Measurements from ENCODE around the gene EFEMP1.

EFEMP1 gene

DNA sequence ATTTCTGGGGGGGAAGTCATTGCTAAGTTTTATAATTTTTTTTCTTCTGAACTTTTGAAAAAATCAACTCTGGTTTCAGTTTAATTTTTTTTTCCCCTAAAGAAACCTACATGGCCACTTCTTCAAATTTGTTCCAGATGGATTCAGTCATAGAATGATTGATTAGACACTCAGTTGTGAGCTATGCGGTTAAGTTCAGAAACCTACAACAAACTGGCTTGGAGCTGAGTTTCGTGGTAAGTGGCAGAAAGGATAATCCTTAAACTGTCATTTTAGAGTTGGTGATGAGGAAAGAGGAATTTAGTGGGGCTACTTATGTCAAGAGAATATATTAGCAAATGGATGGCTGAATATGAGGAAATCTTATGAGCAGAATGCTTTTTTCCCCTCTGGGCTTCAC is 23.7 kb downstream of the EFEMP1 start:
- no peak for DNase-seq (ENCODE audit: extremely low read depth in 1 of 2, low read depth in 1 of 2)

DNA sequence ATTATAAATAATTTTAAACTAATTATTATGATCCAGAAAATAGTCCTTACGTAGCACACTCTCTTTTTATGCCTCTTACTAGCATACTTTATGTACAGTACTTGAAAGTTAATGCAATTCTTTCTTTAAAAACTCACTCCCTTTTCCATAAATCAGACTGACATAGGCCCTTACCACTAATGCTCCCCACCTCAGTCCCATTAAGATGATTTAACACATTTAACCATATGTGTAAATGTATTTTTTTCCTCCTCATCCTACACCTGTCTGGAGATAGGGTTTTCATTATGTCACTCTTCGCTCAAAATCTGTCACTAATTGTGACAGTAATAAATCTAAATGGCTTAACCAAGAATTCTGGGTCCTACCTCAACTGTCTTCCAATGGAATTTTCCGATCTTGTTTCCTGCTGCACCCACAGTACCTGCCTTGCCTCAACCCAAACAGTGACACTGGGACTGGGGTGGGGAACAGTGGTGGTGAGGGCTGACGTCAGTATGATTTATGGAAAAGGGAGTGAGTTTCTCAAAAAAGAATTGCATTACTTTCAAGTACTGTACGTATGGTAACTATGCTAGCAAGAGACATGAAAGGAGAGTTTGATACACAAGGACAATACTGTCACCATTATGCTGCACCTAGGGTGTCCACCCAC is 25.1 kb downstream of the EFEMP1 start:
- DNase-seq (ENCODE audit: extremely low read depth in 1 of 2, low read depth in 1 of 2), result no peak

DNA sequence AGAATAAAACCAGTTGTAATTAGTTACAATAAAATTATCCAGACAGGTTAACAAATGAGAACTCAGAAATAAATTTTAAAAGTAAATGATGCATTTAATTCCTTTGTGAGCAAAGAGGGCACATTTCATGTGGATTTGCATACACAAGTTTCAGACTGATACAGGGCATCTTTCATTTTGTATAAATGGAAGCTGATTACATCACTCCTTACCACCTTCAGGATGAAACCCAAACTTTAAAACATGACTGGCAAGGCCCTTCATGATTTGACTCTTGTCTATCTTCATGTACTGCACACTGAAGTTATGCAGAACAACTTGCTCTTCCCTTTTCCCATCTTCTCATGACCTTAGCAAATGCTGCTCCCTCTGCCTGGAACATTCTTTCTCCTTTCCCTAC is 26.9 kb downstream of the EFEMP1 start:
- no peak for DNase-seq (ENCODE audit: extremely low read depth in 1 of 2, low read depth in 1 of 2)

DNA sequence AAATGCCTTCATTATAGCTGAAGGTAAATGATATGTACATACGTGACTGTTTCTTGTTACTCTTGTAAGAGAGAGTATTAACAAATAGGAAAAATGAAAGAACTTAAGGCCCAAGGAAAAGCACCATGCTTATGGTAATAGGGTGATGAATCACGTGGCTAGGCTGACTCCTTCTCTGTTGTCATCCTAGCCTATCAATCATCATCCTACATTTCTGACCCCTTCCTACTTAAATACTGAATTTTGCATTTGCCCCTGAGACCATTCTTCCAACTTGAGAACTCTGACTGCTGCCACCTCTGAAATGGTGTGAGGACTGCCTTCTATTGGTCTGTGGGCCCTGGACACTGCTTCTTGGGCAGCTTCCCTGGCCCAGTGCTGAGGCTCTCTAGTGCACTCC is 28.9 kb downstream of the EFEMP1 start:
- no peak for DNase-seq (ENCODE audit: extremely low read depth in 1 of 2, low read depth in 1 of 2)

DNA sequence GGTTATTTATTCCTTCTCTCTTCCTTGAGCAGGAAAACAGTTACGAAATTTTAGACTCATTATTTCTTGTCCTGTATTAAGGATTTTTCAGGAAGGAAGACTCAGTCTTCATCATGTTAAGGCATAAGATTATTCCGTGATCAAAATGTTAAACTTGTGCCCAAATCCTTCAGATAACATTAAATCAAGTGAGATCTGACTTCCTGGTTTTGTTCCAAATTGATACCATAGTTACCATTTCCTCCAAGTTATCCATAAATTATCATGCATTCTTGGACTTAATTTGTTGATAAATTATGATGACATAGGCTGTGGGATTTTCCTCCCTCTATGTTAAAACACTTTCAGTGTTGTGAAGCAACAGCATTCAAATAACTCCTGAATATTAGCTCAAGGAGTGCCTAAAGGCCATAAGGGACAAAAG is 31.9 kb downstream of the EFEMP1 start:
- no peak for DNase-seq (ENCODE audit: extremely low read depth in 1 of 2, low read depth in 1 of 2)

DNA sequence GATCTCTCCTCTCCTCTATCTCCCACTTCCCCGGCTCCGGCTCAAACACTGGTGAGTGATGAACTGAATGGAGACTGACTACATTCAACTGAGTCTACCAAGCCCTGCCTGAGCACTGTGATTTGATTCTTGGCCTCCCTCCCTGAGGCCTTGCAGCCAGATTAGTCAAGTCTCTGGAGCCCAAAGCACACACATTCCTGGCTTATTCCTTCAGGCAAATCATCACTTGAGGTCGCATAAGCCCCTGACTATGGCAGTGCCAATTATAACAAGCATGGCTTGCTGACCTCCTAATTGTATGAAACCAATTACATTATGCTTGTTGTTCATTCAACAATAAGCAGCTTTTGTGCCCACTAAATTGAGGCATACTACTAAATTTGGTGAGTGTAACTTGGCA is 34.6 kb downstream of the EFEMP1 start:
- no peak for DNase-seq (ENCODE audit: extremely low read depth in 1 of 2, low read depth in 1 of 2)

DNA sequence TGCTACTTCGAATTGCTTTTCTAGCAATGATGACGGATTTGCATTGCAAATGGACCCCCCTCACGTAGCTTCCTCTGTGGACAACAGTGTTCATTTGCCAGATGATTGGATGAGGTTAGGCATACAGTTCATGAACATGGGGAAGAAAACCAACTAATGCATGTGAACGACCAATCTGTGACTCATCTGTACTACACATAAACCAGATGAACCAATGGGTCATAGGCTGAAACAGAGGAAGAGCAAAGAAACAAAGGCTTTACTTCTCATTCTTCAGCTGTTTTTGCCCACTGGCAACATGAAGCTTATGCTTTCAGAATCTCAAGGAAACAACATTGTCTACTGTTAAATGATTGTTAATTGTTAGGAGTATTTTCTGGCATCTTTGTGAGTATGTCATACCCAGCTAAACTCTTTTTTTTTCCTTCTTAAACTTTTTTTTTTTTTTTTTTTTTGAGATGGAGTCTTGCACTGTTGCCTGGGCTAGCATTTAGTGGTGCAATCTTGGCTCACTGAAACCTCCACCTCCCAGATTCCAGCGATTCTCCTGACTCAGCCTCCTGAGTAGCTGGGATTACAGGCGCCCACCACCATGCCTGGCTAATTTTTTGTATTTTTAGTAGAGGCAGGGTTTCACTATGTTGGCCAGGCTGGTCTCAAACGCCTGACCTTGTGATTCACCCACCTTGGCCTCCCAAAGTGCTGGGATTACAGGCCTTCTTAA is 35.5 kb downstream of the EFEMP1 start:
- DNase-seq (ENCODE audit: extremely low read depth in 1 of 2, low read depth in 1 of 2), result no peak

DNA sequence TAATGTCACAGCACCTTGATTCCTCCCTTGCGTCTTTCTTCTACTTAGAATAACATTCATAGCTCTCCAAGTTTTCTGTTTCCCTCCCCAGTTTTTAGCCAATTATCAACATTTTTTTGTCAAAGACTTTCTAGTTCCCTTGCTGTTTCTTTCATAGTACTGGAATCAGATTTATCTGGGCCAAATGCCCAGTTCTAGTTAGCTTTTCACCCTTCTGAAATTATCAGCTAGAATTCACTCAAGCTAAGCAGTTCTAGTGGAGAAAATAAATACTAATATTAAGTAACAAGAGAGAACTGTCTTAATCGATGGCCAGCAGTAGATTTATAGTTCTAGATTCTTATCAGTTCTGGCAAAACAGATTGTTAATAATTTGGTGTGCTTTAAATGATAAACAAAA is 36.2 kb downstream of the EFEMP1 start:
- DNase-seq (ENCODE audit: extremely low read depth in 1 of 2, low read depth in 1 of 2), result no peak

DNA sequence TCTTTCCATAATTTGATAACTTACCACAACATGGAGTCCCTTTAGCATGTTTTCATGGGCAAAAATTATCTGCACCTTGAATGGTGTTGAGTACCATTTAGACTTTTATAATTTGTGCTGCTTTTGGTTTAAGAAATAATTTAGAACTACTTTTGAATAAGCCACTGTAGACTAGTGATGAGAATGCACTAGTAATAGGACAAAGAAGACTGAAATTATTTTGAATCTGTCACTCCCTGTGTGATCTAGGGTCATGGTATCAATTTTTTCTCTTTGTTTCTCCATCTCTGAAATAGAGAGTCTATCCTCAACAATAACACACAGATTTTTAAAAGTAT is 37.7 kb downstream of the EFEMP1 start:
- DNase-seq (ENCODE audit: extremely low read depth in 1 of 2, low read depth in 1 of 2), result no peak

DNA sequence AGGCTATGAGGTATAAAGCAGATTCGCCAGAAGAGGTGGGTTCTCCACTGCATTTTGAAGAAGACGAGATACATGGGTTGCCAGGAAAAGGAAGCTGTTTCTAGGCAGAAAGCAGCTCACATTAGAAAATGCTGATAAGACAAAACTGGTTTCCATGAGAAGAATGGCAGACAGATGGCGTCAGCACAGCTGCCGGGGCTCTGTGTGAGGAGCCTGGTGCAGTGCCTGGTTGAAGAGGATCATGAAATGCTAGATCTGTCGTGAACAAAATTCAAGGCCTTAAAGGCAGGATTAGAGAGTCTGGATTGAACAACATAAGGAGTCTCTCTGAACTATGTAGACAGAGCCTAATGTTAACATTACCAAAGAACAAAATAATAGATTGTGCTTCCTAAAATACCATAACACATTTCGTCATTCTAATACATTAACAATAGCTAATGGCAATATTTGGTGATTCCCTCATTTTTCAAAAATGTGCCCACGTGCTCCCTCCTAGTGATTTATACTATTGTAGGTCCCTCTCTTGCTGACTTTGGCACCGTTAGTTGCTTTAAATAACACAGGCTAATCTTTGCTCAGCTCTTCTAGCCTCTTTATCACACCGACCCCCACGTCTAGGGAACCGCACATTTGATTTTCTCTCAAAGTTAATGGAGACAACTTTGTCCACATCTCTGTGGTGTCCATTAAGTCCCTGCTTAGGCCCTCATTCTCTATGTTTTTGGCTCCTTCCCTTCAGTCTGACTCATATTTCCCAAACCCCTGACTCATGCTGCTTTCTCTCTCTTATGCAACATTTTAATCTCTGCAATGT is 38.2 kb downstream of the EFEMP1 start:
- DNase-seq (ENCODE audit: extremely low read depth in 1 of 2, low read depth in 1 of 2), result no peak

DNA sequence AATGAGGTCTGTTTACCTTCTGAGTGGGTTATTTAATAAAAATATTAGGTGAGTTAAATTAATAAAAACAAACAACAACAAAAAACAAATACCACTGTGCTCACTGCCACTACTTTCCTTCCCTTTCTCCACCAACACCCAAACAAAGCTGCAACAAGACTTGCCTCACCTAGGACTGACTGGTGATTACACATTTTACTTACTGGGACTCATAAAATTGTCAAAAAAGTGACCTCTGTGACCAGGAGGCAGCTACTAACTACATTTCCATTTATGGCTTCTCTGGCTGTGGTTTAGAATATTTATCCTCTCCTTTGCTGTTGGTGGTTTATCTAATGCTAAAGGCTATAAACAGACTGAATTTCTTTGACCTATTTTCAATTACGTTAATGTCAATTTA is 39.8 kb downstream of the EFEMP1 start:
- no peak for DNase-seq (ENCODE audit: extremely low read depth in 1 of 2, low read depth in 1 of 2)

DNA sequence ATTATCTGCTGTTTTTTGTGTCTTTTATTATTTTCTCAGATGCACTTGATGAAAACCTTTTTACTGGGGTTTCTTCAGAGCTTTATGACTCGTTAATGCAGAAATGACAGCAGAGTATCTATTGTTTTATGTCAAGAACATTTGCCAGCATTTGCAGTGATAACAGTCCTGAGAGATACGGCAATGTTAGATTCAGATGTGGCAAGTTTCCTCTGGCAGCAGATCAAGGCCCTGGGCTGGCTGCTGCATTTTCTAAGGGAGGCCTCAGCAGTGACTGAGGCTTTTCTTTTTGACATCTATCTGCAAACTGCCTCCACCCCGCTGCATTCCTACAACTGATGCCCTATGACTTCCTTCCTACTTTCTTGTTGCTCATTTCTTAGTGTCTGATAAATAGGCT is 40.2 kb downstream of the EFEMP1 start:
- no peak for DNase-seq (ENCODE audit: extremely low read depth in 1 of 2, low read depth in 1 of 2)

DNA sequence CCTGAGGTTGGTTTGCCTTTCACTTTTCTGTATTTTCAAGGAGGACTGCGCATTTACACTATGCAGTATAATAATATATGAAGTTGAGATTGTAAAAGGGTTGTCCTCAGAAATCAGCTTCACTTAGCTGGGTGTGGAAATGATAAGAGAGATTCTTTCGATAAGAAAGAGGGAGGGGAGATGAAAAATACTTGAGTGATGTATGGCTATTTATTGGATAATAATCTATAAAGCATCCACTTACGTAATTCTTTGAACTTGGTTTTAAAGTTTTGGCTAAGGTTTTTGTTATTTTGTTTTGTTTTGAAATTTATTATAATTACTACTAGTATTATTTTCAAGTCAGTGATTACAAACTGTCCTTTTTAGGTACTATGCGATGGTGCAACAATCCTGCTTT is 40.6 kb downstream of the EFEMP1 start:
- DNase-seq (ENCODE audit: extremely low read depth in 1 of 2, low read depth in 1 of 2), result no peak

DNA sequence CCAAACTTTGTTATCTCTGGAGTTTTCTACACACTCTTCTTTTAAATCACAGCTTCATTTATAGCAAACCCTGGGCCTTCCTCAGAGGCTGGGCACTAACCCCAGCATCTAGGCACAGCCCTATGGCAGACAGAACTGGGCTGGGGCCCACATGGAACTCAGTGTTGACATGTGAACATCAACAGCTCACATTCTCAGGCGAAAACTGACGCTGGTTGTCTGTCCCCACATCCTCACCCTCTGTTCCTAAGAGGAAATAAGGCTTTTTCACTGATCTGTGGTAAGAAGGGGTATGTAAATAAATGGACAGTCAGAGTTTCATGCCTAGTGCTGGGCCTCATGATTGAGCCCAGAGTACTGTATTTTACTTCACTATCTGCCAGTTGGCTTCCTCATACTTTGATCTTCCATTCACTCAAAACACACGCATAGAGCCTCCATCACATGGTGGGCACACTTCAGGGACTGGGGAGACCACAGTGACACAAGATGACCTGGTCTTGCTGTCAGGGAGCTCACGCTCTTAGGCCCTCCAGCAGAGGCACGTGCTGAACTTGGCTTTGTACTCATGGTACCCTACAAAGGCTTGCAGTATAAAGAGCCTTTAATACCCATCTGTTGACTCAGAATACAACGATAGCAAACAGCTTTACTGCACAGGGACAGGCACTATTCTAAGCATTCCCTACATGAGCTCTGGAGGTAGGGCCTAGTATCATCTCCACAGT is 43.0 kb downstream of the EFEMP1 start:
- no peak for DNase-seq (ENCODE audit: extremely low read depth in 1 of 2, low read depth in 1 of 2)

DNA sequence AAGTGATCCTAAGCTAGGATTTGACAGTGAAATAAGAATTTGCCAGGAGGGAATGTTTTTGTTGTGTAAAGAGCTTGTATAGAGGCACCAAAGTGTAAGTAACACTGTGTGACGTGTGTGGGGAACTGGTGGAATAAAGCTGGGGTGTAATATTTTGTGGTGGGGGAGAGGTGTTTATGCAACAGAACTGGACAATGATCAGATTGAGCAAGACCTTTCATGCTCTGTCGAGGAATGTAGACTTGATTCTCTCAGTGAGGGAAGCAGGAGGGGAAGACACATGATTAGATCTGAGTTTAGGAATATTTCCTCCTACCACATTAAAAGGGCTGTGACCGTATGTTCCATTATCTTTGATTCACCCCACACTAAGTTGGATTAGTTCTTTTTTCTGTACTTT is 43.6 kb downstream of the EFEMP1 start:
- no peak for DNase-seq (ENCODE audit: extremely low read depth in 1 of 2, low read depth in 1 of 2)

DNA sequence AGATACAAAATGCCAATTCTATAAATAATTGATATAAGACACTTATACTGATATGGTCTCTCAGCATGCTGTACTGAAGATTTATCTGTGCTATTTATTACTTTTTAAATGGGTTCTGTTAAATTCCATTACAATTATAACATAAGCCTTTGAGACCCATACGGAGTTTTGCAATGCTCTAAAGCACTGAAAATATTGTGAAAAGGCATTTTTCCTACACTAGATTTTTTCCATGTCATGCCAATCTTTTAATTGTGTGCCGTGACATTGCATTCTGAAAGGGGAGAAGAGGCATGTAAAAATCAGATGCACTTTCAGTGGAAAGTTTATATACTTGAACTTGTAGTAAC is 46.5 kb downstream of the EFEMP1 start:
- DNase-seq (ENCODE audit: extremely low read depth in 1 of 2, low read depth in 1 of 2), result no peak

DNA sequence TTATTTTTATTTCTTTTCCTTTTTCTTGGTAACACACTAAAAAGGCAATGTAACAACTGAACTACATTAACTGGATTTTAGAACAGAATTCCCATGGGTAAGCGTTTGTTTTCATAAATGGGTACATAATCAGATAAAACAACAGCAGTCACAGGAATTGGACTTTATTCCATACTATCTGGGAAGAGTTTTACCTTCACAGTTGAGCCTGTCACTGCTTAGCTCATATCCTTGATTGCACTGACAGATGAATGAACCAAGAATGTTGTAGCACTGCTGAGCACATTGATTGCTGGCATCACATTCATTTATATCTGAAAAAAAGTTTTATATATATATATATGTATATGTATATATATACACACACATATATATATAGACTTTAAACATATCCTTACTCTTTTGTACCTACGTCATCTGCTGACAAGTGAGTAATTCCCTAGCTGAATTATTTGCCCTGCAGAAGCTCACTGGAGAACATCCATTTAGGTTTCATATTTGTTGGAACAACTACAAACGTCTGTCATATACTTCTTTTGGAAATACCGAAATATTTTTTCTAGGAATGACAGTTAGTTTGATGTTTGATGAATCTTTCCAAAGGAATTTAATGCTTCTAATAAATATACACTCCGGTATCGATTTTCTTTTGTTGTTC is 47.0 kb downstream of the EFEMP1 start:
- DNase-seq (ENCODE audit: extremely low read depth in 1 of 2, low read depth in 1 of 2), result no peak

DNA sequence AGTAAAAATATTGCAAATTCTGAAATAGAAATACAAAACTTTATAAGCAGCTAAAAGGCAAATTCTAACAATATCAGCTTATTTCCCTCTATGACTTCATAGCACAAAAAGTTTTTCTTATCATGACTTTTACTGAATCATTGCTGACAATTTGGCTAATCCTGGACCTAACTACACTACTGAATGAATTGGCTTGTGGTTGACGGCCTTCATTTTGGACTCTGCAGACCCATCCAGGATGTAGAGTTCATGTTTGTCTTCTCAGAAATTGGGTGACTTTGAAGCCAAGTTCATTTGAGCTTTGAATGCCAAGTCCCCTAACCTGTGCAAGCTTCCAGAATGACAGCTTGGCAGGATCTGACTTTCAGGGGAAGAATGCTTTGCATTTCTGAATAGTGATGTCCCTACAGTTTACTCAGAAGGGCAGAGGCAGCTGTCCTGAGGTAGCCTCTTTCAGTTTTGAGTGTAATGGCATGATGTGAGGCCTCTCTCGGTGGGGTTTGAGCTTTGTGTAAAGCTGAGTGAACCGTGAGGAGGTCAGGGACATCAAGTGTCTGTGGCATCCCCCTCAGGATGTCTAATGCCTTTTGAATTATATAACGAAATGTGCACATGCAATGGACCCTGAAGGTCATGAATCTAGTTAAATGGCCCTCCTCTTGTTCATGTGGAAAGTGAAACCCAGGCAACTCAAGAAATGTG is 48.0 kb downstream of the EFEMP1 start:
- DNase-seq (ENCODE audit: extremely low read depth in 1 of 2, low read depth in 1 of 2), result no peak

DNA sequence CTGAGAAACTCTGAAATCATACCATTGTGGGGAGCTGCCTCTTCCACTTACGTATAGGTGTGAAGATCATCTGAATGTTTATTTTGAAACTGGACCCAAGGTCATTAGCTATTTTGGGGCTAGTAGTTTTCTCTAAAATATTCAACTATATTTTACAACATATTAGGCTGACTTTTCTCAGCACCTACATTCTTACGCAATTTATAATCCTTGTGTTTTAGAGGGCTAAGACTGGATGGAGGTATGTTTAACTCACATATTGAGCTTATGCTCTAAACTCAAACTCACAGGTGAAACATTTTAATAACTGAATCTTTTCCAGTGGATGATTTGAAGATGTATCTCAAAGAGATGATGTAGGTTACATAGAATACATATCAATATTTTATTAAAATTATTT is 49.2 kb downstream of the EFEMP1 start:
- no peak for DNase-seq (ENCODE audit: extremely low read depth in 1 of 2, low read depth in 1 of 2)

DNA sequence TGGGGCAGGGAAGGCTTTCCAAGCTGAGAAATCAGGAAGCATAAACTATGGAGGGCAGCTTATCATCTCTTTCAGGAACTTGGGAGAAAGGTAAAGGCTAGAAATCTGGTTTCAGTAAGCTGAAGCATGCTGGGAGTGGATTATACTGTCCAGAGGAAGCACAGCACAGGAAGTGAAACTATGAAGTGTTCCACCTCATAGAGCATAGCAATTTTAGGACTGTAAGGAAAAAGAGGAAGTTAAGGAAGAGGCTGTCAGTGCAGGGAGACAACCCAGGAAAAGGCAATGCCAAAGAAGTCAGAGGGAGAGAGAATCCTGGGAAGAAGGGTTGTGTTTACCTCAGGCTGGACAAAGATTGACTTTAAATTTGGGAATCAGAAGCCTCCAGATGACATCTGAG is 51.9 kb downstream of the EFEMP1 start:
- DNase-seq (ENCODE audit: extremely low read depth in 1 of 2, low read depth in 1 of 2), result no peak
